Muscle layer of colon (tissue), 2 donors: ENCODE measurements around the gene FGF14.

ENCODE experiments used
- H3K27ac ChIP-seq: one replicate; pipeline ENCODE4 v1.7.0; 2013; ENCODE audit warnings: low read depth, mild to moderate bottlenecking, low read length, moderate library complexity
- H3K27me3 ChIP-seq, 2 donors: one replicate each; pipeline ENCODE4 v1.7.0; 2013; ENCODE audit warnings: low read length in 2 of 2, mild to moderate bottlenecking in 2 of 2; ENCODE audit not compliant: insufficient read depth in 2 of 2, control insufficient read depth in 1 of 2
- H3K36me3 ChIP-seq: one replicate; pipeline ENCODE4 v1.7.0; 2013; ENCODE audit warnings: mild to moderate bottlenecking, low read length; ENCODE audit not compliant: insufficient read depth
- H3K4me1 ChIP-seq: one replicate; pipeline ENCODE4 v1.7.0; 2013; ENCODE audit warnings: mild to moderate bottlenecking, low read length; ENCODE audit not compliant: insufficient read depth
- H3K4me3 ChIP-seq, 2 donors: one replicate each; pipeline ENCODE4 v1.7.0; 2013; ENCODE audit warnings: low read length in 2 of 2, low read depth in 1 of 2, mild to moderate bottlenecking in 1 of 2, moderate library complexity in 1 of 2
- H3K9ac ChIP-seq: one replicate; pipeline ENCODE4 v1.7.0; 2013; ENCODE audit warnings: low read length
- H3K9me3 ChIP-seq: one replicate; pipeline ENCODE4 v1.7.0; 2013; ENCODE audit warnings: mild to moderate bottlenecking, low read length
- donor health status: abdominal sarcoma.
- donor health status: Adenocarcinoma of cecum.

Gene FGF14

DNA sequence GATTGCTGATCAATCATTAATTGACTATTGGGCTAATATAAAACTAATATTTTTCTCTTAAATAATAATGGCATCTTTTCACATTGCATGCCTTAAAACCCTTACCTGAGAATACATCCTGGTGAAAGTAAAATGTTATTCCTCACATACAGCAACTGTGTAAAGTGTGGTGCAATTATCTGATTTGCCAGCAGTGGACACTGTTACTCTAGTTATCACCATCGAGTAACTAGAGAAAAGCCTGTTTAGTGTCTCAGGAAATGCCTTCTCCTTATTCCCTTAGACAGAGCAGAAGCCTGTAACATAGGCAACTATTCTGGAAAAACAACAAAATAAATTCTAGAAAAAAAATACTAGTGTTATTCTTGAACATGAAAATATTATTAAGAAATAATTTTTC lies 459.8 kb downstream of the FGF14 start:
- Histone ChIP-seq H3K27me3 (no peaks in the 10 kb centered on the region), H3K9me3 (no peaks in the 10 kb centered on the region), H3K4me3 (no peak overlapping the region), H3K27ac (no peak overlapping the region), H3K36me3 (no peaks in the 10 kb centered on the region), H3K9ac (no peak overlapping the region), H3K4me1 (no peaks in the 10 kb centered on the region)

DNA sequence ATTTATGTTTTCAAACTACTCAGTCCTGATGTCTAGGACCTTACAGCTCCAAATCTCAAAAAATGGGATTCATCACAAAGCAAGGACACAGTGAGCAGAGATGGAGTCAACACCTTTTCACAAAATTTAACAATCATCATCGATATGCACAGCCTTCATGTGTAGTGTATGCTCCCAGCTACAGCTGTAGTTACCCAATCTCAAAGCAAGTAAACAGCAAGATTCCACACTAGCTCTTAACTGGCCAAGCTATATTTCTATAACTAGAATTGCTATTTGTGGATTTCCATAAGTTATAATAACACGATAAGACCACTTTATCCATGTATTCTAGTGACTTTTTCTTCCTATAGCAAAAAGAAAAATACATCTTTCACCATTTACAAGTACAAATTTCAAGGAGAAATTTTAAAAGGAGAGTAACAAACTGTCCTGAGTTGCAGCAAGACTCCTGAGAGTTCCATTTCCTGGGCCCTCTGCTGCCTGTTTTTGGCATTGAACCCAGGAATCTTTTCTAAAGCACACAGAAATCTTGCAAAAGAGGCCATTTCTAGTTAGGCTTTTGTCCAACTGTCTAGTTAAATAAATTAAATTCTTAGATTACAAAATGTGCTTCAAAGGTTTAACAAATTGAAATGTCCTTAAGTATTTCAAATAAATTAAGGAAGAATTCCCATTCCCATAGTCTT lies 460.6 kb downstream of the FGF14 start:
- H3K36me3 ChIP-seq = no peaks in the 10 kb centered on the region
- no peaks in the 10 kb centered on the region for H3K27me3 ChIP-seq
- no peak overlapping the region for H3K27ac ChIP-seq
- no peak overlapping the region for H3K4me3 ChIP-seq
- H3K9ac ChIP-seq = no peak overlapping the region
- H3K9me3 ChIP-seq = no peaks in the 10 kb centered on the region
- H3K4me1 ChIP-seq = no peaks in the 10 kb centered on the region

DNA sequence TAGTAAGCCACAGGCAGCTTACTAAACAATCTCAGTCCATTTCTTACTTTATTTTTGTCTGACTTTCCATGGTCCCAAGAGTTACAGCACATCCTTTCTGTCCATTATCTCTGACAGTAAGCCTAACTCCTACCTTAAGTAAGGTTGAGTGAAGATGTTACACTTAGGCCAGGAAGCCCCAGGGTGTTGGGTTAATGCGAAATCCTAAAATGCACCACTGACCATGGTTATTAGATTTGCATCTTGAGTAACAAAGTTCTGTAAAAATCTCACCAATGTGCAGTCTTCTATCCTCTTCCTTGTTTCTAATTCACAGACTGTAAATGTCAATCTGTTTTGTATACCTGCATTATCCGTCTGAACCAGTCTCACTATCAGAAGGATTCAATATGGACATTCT lies 462.5 kb downstream of the FGF14 start:
- Histone ChIP-seq H3K9me3 (no peaks in the 10 kb centered on the region), H3K4me3 (no peak overlapping the region), H3K27ac (no peak overlapping the region), H3K4me1 (no peaks in the 10 kb centered on the region), H3K9ac (no peak overlapping the region), H3K36me3 (no peaks in the 10 kb centered on the region), H3K27me3 (no peaks in the 10 kb centered on the region)

DNA sequence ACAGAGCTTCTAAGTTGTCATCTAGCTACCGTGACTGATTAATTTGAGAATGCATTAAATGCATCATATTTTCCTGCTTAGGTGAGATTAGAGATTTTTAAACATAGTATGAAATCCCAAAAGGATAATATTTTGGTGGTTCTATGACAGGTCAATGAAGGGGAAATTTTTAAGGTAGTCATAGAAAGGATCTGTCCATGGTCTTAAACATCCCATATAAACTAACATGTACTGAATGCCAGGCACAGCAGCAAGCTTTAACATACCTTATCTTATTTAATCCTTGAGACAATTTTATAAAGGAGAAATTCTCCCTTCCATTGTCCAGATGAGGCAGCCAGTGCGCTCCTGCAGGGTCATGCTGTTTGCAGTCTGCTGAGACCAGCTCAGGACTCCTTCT lies 466.0 kb downstream of the FGF14 start:
- Histone ChIP-seq H3K4me1 (no peaks in the 10 kb centered on the region), H3K36me3 (no peaks in the 10 kb centered on the region), H3K9me3 (no peaks in the 10 kb centered on the region), H3K27me3 (no peaks in the 10 kb centered on the region), H3K9ac (no peak overlapping the region), H3K27ac (no peak overlapping the region), H3K4me3 (no peak overlapping the region)

DNA sequence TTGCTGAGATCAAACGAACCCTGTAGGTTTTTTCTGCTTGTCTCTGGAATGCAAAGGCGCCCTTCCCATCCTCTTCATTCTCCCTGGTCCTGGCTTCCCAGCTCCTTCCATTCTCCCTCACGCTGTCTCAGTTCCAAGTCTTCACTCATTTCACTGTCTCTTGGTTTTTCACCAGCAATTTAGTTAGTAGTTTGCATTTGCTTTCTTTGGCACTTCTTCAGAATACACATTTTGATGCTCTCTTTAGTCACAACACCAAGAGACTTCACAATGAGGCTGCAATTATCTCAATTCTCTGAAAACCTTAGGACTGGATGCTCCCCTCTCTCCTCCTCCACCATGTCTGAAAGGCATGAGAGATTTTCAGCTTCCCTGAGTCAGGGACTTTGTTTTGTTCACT lies 470.7 kb downstream of the FGF14 start:
- Histone ChIP-seq H3K36me3 (no peaks in the 10 kb centered on the region), H3K4me3 (no peak overlapping the region), H3K27ac (no peak overlapping the region), H3K27me3 (no peaks in the 10 kb centered on the region), H3K9ac (no peak overlapping the region), H3K9me3 (no peaks in the 10 kb centered on the region), H3K4me1 (no peaks in the 10 kb centered on the region)

DNA sequence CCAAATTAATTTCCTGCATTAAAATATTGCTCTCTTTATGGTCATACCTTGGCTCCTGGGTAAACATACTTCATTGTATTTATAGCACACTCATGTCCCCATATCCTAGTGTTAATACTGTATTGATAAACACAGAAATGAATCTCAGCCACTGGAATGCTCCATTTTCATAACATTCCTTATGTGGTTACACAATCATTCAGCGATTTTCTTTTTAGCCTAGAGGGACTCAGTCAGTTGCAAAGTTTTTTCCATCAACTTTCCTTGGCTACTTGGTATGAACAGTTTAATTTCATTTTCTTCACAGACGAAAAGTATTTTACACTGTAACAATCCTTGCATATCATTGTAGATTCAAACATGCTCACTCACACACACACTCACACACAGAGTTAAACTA lies 471.5 kb downstream of the FGF14 start:
- no peaks in the 10 kb centered on the region for H3K36me3 ChIP-seq
- H3K27ac ChIP-seq = no peak overlapping the region
- H3K9ac ChIP-seq = no peak overlapping the region
- no peak overlapping the region for H3K4me3 ChIP-seq
- no peaks in the 10 kb centered on the region for H3K9me3 ChIP-seq
- no peaks in the 10 kb centered on the region for H3K27me3 ChIP-seq
- H3K4me1 ChIP-seq = no peaks in the 10 kb centered on the region

DNA sequence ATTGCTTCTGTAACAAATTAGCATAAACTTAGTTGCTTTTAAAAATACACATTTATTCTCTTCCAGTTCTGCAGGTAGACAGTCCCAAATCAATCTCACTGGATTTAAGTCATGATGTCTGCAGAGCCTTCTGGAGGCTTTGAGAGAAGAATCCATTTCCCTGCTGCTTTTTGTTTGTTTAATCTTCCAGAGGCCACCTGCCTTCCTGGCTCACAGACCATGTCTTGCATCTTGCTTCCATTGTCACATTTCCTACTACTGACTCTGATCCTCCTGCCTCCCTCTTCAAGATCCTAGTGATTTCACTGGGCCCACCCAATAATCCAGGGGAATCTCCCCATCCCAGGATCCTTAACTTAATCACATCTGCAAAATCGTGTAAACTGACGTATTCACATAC lies 476.1 kb downstream of the FGF14 start:
- Histone ChIP-seq H3K9me3 (no peaks in the 10 kb centered on the region), H3K36me3 (no peaks in the 10 kb centered on the region)

DNA sequence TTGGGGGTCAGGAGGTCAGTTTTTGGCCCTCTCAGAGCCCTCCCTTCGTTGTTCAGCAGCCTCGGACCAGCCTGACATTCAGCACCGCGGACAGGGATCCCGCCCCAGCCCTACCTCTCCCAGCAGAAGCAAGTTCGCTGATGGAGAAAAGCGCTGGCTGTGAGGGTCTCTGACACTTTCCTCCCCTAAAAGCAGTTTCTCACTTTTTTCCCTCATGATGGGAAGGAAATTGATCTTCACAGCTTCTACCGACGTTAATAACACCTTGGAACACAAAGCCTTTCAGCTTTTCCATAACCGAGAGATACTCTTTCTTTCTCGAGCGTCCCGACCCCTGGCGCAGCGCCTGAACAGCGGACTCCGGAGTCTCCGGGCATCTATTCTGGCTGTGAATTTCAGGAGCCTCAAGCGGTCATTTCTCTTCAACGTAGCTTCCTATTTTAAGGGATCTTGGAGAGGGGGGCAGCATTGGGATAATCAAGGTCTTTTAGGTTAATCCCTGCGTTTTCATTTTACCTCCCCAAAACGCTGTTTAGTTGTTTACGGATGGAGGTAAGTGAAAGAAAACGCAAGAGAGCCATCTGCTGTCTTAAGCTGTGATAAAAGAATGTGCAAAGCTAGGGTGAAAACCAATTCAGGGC lies 482.2 kb downstream of the FGF14 start:
- H3K27ac ChIP-seq = no peak overlapping the region
- H3K9ac ChIP-seq = no peak overlapping the region
- H3K9me3 ChIP-seq = no peaks in the 10 kb centered on the region
- no peaks in the 10 kb centered on the region for H3K36me3 ChIP-seq
- peaks cover 4% of the 10 kb centered on the region for H3K4me1 ChIP-seq
- H3K27me3 ChIP-seq = peaks cover 32 to 35% of the 10 kb centered on the region in 2 donors
- no peak overlapping the region for H3K4me3 ChIP-seq

More for the DNA sequence above, 476.1 kb downstream of the FGF14 start:
- Histone ChIP-seq H3K4me1 (no peaks in the 10 kb centered on the region), H3K4me3 (no peak overlapping the region), H3K27me3 (peaks cover 0 to 8% of the 10 kb centered on the region in 2 donors), H3K27ac (no peak overlapping the region), H3K9ac (no peak overlapping the region)

DNA sequence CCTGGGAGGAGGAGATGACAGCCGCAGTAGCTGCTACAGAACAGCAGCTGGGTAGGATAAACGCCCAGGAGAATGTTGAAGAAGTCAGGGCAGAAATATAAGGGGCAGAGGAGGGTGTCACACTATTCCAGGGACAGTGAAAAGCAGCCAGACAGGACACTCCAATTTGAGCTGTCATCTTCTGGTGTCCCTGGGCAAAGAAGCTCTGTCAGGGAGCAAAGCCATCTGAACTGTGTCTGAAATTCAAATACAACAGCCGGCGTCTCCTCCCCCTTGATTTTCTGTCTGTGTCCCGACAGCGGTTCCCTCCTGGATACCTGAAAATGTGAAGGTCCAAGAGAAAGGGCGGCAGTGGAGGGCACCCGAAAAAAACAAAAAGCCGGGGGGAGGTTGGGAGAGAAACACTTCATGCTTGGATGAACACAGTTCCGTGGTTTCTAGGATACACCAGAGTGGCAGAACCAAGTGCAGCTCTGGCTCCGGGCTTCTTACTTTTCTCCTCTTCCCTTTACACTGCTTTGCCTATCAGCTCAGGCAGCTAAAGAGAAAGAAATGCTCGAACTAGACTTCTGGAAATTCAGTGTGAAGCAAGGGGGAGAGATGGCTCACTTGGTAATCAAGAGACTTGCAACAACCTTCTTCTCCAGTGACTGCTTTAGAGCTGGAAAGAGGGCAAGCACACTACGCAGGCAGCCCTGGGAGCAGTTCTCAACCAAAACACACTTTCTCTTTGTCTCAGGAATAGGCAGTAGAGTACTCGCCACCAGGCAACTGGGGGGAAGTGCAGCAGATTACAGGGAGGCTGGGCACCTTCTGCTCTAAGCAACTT lies 483.8 kb downstream of the FGF14 start:
- H3K4me3 ChIP-seq = no peak overlapping the region
- H3K4me1 ChIP-seq = peaks cover 4% of the 10 kb centered on the region
- H3K27ac ChIP-seq = no peak overlapping the region
- H3K9me3 ChIP-seq = no peaks in the 10 kb centered on the region
- H3K27me3 ChIP-seq = peaks cover 32 to 35% of the 10 kb centered on the region in 2 donors
- no peaks in the 10 kb centered on the region for H3K36me3 ChIP-seq
- no peak overlapping the region for H3K9ac ChIP-seq

DNA sequence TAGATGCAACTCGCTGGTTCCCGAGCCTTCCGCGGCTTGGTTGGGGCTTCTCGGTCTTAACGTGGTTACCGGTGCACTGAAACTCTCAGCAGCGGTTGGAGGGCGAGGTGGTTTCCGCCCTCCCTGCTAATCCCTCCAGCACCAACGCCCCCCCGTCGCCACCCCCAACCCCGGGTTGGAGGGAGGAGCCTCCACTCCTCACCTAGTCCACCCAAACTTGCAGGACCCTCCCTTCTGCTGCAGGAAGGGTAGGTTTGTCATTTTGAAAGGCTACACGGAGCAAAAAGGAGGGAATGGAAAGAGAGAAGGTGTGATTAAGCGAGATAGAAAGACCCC lies 484.4 kb downstream of the FGF14 start:
- H3K4me3 ChIP-seq = no peak overlapping the region
- peaks cover 4% of the 10 kb centered on the region for H3K4me1 ChIP-seq
- no peaks in the 10 kb centered on the region for H3K36me3 ChIP-seq
- H3K9me3 ChIP-seq = no peaks in the 10 kb centered on the region
- peaks cover 32 to 35% of the 10 kb centered on the region in 2 donors for H3K27me3 ChIP-seq
- H3K9ac ChIP-seq = no peak overlapping the region
- H3K27ac ChIP-seq = no peak overlapping the region

DNA sequence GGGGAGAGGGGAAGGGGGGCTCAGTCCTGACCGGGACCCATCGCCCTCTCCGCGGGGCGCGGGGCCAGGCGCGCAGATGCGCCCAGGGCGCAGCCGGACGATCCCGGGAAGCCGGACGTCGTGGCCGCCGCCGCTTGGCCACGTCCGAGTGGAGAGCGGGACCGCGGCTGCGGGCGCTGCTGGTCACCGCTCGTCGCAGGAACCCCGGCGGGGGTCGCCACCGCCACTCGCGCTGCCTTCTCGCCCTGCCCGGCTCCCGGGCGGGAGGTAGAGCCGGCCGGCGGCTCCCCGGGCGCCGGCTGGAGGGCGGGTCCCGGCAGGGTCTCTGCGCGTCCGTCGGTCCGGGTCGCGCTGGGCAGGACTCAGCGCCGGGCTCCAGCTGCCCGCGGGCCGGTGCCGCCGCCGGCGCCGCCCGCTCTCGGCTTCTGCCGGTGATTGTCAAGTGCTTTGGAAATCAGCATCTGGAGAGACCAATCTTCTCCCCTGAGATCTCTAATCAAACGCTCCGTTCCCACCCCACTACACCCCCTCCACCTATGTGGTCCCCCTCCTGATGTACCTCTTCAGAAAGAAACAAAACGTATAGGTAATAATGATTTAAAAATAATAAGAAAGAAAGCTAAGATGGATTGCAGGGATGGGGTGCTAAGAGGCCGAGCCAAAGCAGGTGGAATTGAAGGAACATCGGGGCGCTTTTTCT lies 484.9 kb downstream of the FGF14 start:
- Histone ChIP-seq H3K9me3 (no peaks in the 10 kb centered on the region), H3K27ac (no peak overlapping the region), H3K4me3 (no peak overlapping the region), H3K4me1 (peaks cover 4% of the 10 kb centered on the region), H3K9ac (no peak overlapping the region), H3K27me3 (peaks cover 32 to 35% of the 10 kb centered on the region in 2 donors), H3K36me3 (no peaks in the 10 kb centered on the region)
